ENCODE measurements around the gene PMIS2. TPM values are rescaled to one million over a fixed set of nuclear protein-coding genes. Genes with fewer than 3 reads are reported as not detected.

PMIS2 gene
- polyA plus RNA-seq, 3 donors = not detected

DNA sequence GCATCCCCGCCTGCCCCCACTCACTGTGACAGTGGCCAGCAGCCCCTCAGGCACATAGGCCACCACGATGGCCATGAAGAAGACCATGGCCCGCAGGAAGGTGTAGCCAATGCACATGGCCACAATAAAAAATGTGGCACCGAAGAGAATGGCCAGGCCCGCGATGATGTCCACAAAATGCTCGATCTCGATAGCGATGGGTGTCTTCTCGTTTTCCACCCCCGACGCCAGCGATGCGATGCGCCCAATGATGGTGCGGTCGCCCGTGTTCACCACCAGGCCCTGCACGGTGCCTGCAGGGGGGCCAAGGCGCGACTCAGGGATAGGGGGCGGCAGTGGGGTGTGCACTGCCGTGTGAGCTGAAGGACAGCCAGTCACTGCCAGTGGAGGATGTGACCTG lies 26.2 kb upstream of the PMIS2 start:
- intact Hi-C loops (cut with micrococcal nuclease) = no loop called here
- no peak for DNase-seq

DNA sequence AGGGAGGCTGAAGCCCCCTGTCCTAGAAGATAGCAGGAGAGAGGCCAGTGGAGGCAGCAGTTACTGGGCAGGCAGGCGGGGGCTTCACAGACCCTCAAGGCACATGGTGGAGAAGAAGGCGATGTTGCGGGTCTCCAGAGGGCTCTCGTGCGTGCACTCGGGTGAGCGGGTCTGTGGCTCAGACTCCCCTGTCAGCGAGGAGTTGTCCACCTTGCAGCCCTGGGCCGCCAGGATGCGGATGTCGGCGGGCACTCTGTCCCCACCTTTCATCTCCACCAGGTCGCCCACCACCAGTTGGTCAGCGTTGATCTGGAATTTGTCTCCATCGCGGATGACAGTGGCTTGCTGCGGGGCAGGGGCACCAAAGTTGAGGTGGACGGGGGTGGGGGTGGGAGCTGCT lies 25.7 kb upstream of the PMIS2 start:
- 88% methylated on average over 12 of the region's 18 CpGs for WGBS (ENCODE audit: insufficient coverage)
- Histone ChIP-seq H2AFZ (ENCODE audit: insufficient read depth, low read depth, low read length, poor library complexity, severe bottlenecking) (no peak overlapping the region), H3K9me3 (replicated peaks in 1 of 2; ENCODE audit: control insufficient read depth in 1 of 2, insufficient read depth in 1 of 2, low read length in 2 of 2) (peaks cover 0 to 5% of the 10 kb centered on the region in 2 donors), H3K36me3 (replicated peaks in 1 of 2; ENCODE audit: control insufficient read depth in 1 of 2, insufficient read depth in 2 of 2, low read length in 2 of 2) (no peaks in the 10 kb centered on the region), H4K20me1 (ENCODE audit: insufficient read depth, low read length) (no peaks in the 10 kb centered on the region), H3K79me2 (ENCODE audit: insufficient read depth, low read length) (no peaks in the 10 kb centered on the region), H3K4me1 (ENCODE audit: control insufficient read depth in 1 of 2, insufficient read depth in 2 of 2, low read length in 2 of 2) (peaks cover 11 to 14% of the 10 kb centered on the region in 2 donors), H3K27me3 (ENCODE audit: control insufficient read depth in 2 of 2, insufficient read depth in 2 of 2, low read length in 2 of 2) (peaks cover 0 to 23% of the 10 kb centered on the region in 2 donors), H3K27ac (ENCODE audit: low read depth in 1 of 2, low read length in 2 of 2) (no peak overlapping the region), H3K4me2 (replicated peaks; ENCODE audit: extremely low read depth, low read length, poor library complexity, severe bottlenecking) (no peak overlapping the region), H3K4me3 (replicated peaks in 1 of 3; ENCODE audit: low read depth in 2 of 3, low read length in 3 of 3) (no peak overlapping the region), H3K9ac (ENCODE audit: insufficient read depth, low read length, poor library complexity, severe bottlenecking) (no peak overlapping the region)
- H3K4me3 Mint-ChIP-seq = peak overlapping the region in 1 of 2 donors; percentile 11
- H3K36me3 Mint-ChIP-seq = no peaks in the 10 kb centered on the region
- intact Hi-C loops (cut with micrococcal nuclease) = no loop called here
- no peak for DNase-seq
- H3K9me3 Mint-ChIP-seq = peaks cover 0 to 13% (median 2%) of the 10 kb centered on the region in 7 donors
- H3K27me3 Mint-ChIP-seq (ENCODE audit: low read depth in 3 of 3) = peaks cover 35 to 52% (median 38%) of the 10 kb centered on the region in 3 donors
- no peak overlapping the region for H3K27ac Mint-ChIP-seq
- H3K4me1 Mint-ChIP-seq = peaks cover 10% of the 10 kb centered on the region
- TF ChIP-seq, protein P1, sequence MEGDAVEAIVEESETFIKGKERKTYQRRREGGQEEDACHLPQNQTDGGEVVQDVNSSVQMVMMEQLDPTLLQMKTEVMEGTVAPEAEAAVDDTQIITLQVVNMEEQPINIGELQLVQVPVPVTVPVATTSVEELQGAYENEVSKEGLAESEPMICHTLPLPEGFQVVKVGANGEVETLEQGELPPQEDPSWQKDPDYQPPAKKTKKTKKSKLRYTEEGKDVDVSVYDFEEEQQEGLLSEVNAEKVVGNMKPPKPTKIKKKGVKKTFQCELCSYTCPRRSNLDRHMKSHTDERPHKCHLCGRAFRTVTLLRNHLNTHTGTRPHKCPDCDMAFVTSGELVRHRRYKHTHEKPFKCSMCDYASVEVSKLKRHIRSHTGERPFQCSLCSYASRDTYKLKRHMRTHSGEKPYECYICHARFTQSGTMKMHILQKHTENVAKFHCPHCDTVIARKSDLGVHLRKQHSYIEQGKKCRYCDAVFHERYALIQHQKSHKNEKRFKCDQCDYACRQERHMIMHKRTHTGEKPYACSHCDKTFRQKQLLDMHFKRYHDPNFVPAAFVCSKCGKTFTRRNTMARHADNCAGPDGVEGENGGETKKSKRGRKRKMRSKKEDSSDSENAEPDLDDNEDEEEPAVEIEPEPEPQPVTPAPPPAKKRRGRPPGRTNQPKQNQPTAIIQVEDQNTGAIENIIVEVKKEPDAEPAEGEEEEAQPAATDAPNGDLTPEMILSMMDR (IDR thresholded peaks at IDR 0.05) = no peak

More for the DNA sequence above, 26.2 kb upstream of the PMIS2 start:
- no peaks in the 10 kb centered on the region for H3K36me3 Mint-ChIP-seq
- Histone ChIP-seq H3K4me1 (ENCODE audit: control insufficient read depth in 1 of 2, insufficient read depth in 2 of 2, low read length in 2 of 2) (peaks cover 11 to 14% of the 10 kb centered on the region in 2 donors), H3K27ac (ENCODE audit: low read depth in 1 of 2, low read length in 2 of 2) (no peak overlapping the region), H3K9ac (ENCODE audit: insufficient read depth, low read length, poor library complexity, severe bottlenecking) (no peak overlapping the region), H4K20me1 (ENCODE audit: insufficient read depth, low read length) (no peaks in the 10 kb centered on the region), H2AFZ (ENCODE audit: insufficient read depth, low read depth, low read length, poor library complexity, severe bottlenecking) (no peak overlapping the region), H3K27me3 (ENCODE audit: control insufficient read depth in 2 of 2, insufficient read depth in 2 of 2, low read length in 2 of 2) (peaks cover 0 to 23% of the 10 kb centered on the region in 2 donors), H3K36me3 (replicated peaks in 1 of 2; ENCODE audit: control insufficient read depth in 1 of 2, insufficient read depth in 2 of 2, low read length in 2 of 2) (no peaks in the 10 kb centered on the region), H3K4me3 (replicated peaks in 1 of 3; ENCODE audit: low read depth in 2 of 3, low read length in 3 of 3) (no peak overlapping the region), H3K4me2 (replicated peaks; ENCODE audit: extremely low read depth, low read length, poor library complexity, severe bottlenecking) (no peak overlapping the region), H3K79me2 (ENCODE audit: insufficient read depth, low read length) (no peaks in the 10 kb centered on the region), H3K9me3 (replicated peaks in 1 of 2; ENCODE audit: control insufficient read depth in 1 of 2, insufficient read depth in 1 of 2, low read length in 2 of 2) (peaks cover 0 to 5% of the 10 kb centered on the region in 2 donors)
- peaks cover 10% of the 10 kb centered on the region for H3K4me1 Mint-ChIP-seq
- 92% methylated on average over 21 of the region's 23 CpGs for WGBS (ENCODE audit: insufficient coverage)
- peaks cover 0 to 13% (median 2%) of the 10 kb centered on the region in 7 donors for H3K9me3 Mint-ChIP-seq
- peaks cover 35 to 51% (median 38%) of the 10 kb centered on the region in 3 donors for H3K27me3 Mint-ChIP-seq (ENCODE audit: low read depth in 3 of 3)
- TF ChIP-seq, protein P1 (IDR thresholded peaks at IDR 0.05) = no peak
- H3K27ac Mint-ChIP-seq = no peak overlapping the region
- H3K4me3 Mint-ChIP-seq = peak overlapping the region in 1 of 2 donors; percentile 11

Data from CD14-positive monocyte (primary cell).